Osteocyte (in vitro differentiated cells): ENCODE data around the gene RB1. TPM values are rescaled to one million over a fixed set of nuclear protein-coding genes. Genes with fewer than 3 reads are reported as not detected.

Experiments used
- DNase-seq: peaks from one replicate; pipeline ENCODE4 v3.0.0; 2021; ENCODE audit warnings: mixed read lengths; ENCODE audit not compliant: unreplicated experiment; ENCODE audit errors: extremely low spot score
- H3K27ac Mint-ChIP-seq: one replicate; pipeline ENCODE4 v1.8.0; 2021; ENCODE audit warnings: mild to moderate bottlenecking, mixed read lengths; ENCODE audit not compliant: unreplicated experiment
- H3K27me3 Mint-ChIP-seq: one replicate; pipeline ENCODE4 v1.8.0; 2021; ENCODE audit warnings: mixed read lengths; ENCODE audit not compliant: unreplicated experiment
- H3K36me3 Mint-ChIP-seq: one replicate; pipeline ENCODE4 v1.8.0; 2021; ENCODE audit warnings: mixed read lengths; ENCODE audit not compliant: unreplicated experiment
- H3K4me1 Mint-ChIP-seq: one replicate; pipeline ENCODE4 v1.8.0; 2021; ENCODE audit warnings: mixed read lengths; ENCODE audit not compliant: unreplicated experiment
- H3K4me3 Mint-ChIP-seq: one replicate; pipeline ENCODE4 v1.8.0; 2021; ENCODE audit warnings: mild to moderate bottlenecking, moderate library complexity, mixed read lengths; ENCODE audit not compliant: unreplicated experiment
- H3K9me3 Mint-ChIP-seq: one replicate; pipeline ENCODE4 v1.8.0; 2021; ENCODE audit warnings: mixed read lengths; ENCODE audit not compliant: unreplicated experiment
- CTCF ChIP-seq: fragments of 200-600 bp; sonication (generic); IDR thresholded peaks from 2 replicates; pipeline ENCODE4 v1.5.0; 2021; ENCODE audit warnings: antibody characterized with exemption, mild to moderate bottlenecking, moderate library complexity
- total RNA-seq: library from RNA; stranded (reverse); gene quantifications from 2 replicates; pipeline ENCODE4 v1.2.1, GENCODE V29; 2021

Gene RB1
- total RNA-seq, 1 donor from 2014 or later = 42.3 TPM

- H3K27ac Mint-ChIP-seq = no peak overlapping the region
- peaks cover 8% of the 10 kb centered on the region for H3K4me1 Mint-ChIP-seq
- no peak for TF ChIP-seq CTCF
- no peaks in the 10 kb centered on the region for H3K27me3 Mint-ChIP-seq
- H3K4me3 Mint-ChIP-seq = no peak overlapping the region
- no peaks in the 10 kb centered on the region for H3K9me3 Mint-ChIP-seq
- DNase-seq = no peak
- peaks cover 53% of the 10 kb centered on the region for H3K36me3 Mint-ChIP-seq
Observed at GRCh38 chr13:48266150-48266549, 37.4 kb upstream of the RB1 start.

GRCh38 chr13:48266701-48267639 lies 36.6 kb upstream of the RB1 start:
- Mint-ChIP-seq H3K9me3 (no peaks in the 10 kb centered on the region), H3K4me1 (peaks cover 8% of the 10 kb centered on the region), H3K36me3 (peaks cover 50% of the 10 kb centered on the region)

GRCh38 chr13:48268019-48268418 lies 35.5 kb upstream of the RB1 start:
- H3K27me3 Mint-ChIP-seq = no peaks in the 10 kb centered on the region
- no peak for DNase-seq
- H3K36me3 Mint-ChIP-seq = peaks cover 49% of the 10 kb centered on the region
- no peaks in the 10 kb centered on the region for H3K9me3 Mint-ChIP-seq
- TF ChIP-seq CTCF = no peak
- peaks cover 8% of the 10 kb centered on the region for H3K4me1 Mint-ChIP-seq
- no peak overlapping the region for H3K4me3 Mint-ChIP-seq
- no peak overlapping the region for H3K27ac Mint-ChIP-seq

More at GRCh38 chr13:48266701-48267639, 36.6 kb upstream of the RB1 start:
- no peak for DNase-seq
- Mint-ChIP-seq H3K4me3 (no peak overlapping the region), H3K27ac (no peak overlapping the region), H3K27me3 (no peaks in the 10 kb centered on the region)
- no peak for TF ChIP-seq CTCF

GRCh38 chr13:48273346-48273745 lies 30.2 kb upstream of the RB1 start:
- no peaks in the 10 kb centered on the region for H3K27me3 Mint-ChIP-seq
- H3K4me1 Mint-ChIP-seq = peaks cover 2% of the 10 kb centered on the region
- no peak for TF ChIP-seq CTCF
- DNase-seq = no peak
- H3K36me3 Mint-ChIP-seq = peaks cover 35% of the 10 kb centered on the region
- no peak overlapping the region for H3K27ac Mint-ChIP-seq
- no peak overlapping the region for H3K4me3 Mint-ChIP-seq
- no peaks in the 10 kb centered on the region for H3K9me3 Mint-ChIP-seq

GRCh38 chr13:48275507-48275906 lies 28.0 kb upstream of the RB1 start:
- Mint-ChIP-seq H3K9me3 (no peaks in the 10 kb centered on the region), H3K4me1 (no peaks in the 10 kb centered on the region), H3K27me3 (no peaks in the 10 kb centered on the region), H3K27ac (no peak overlapping the region), H3K4me3 (no peak overlapping the region), H3K36me3 (peaks cover 20% of the 10 kb centered on the region)
- no peak for DNase-seq
- no peak for TF ChIP-seq CTCF
